GM10266 (cell line): ENCODE results near the gene DIPK1A.

Experiments used
- DNase-seq: peaks from one replicate; pipeline ENCODE4 v3.0.0; 2012; ENCODE audit errors: extremely low spot score
- CTCF ChIP-seq: IDR thresholded peaks from 2 replicates; pipeline ENCODE4 v1.5.1; 2012; ENCODE audit warnings: mild to moderate bottlenecking, low read depth; ENCODE audit not compliant: control insufficient read depth, insufficient read depth; ENCODE audit errors: missing control alignments

The DIPK1A gene

GRCh38 chr1:92949937-92950817, 11.1 kb downstream of the DIPK1A start:
- DNase-seq = no peak
- TF ChIP-seq CTCF = no peak

- no peak for DNase-seq
- no peak for TF ChIP-seq CTCF
Measured at GRCh38 chr1:92948071-92948470, 13.2 kb downstream of the DIPK1A start.

- no peak for TF ChIP-seq CTCF
Measured at GRCh38 chr1:92945748-92946270, 15.5 kb downstream of the DIPK1A start.

GRCh38 chr1:92944901-92945747, 16.1 kb downstream of the DIPK1A start:
- DNase-seq = no peak
- no peak for TF ChIP-seq CTCF

More at GRCh38 chr1:92945748-92946270, 15.5 kb downstream of the DIPK1A start:
- DNase-seq = no peak

- no peak for DNase-seq
- no peak for TF ChIP-seq CTCF
Measured at GRCh38 chr1:92943502-92943847, 17.8 kb downstream of the DIPK1A start.

- no peak for DNase-seq
- TF ChIP-seq CTCF = no peak
Measured at GRCh38 chr1:92940541-92940940, 20.7 kb downstream of the DIPK1A start.

- TF ChIP-seq CTCF = no peak
- DNase-seq = no peak
Measured at GRCh38 chr1:92937731-92938130, 23.5 kb downstream of the DIPK1A start.
